Mesothelial cell of epicardium (in vitro differentiated cells): ENCODE measurements around the gene ARHGEF17. TPM values are rescaled to one million over a fixed set of nuclear protein-coding genes. Genes with fewer than 3 reads are reported as not detected.

Experiments used
- DNase-seq, 2 experiments: peaks; one replicate each; pipeline ENCODE4 v3.0.0; 2021; ENCODE audit warnings: low spot score in 2 of 2; ENCODE audit not compliant: unreplicated experiment in 2 of 2
- H3K27ac Mint-ChIP-seq: 2 replicates; pipeline ENCODE4 v1.8.0; 2021; ENCODE audit warnings: mixed read lengths
- H3K27me3 Mint-ChIP-seq: 2 replicates; pipeline ENCODE4 v1.8.0; 2021; ENCODE audit warnings: low read depth, mixed read lengths
- H3K36me3 Mint-ChIP-seq: 2 replicates; pipeline ENCODE4 v1.8.0; 2021; ENCODE audit warnings: mixed read lengths
- H3K4me1 Mint-ChIP-seq: 2 replicates; pipeline ENCODE4 v1.8.0; 2021; ENCODE audit warnings: mixed read lengths
- H3K4me3 Mint-ChIP-seq: 2 replicates; pipeline ENCODE4 v1.8.0; 2021; ENCODE audit warnings: mild to moderate bottlenecking, moderate library complexity, mixed read lengths
- H3K9me3 Mint-ChIP-seq: 2 replicates; pipeline ENCODE4 v1.8.0; 2021; ENCODE audit warnings: mixed read lengths
- CTCF ChIP-seq: fragments of 200-600 bp; sonication (generic); IDR thresholded peaks from one replicate; pipeline ENCODE4 v1.5.0; 2021; ENCODE audit warnings: antibody characterized with exemption; ENCODE audit not compliant: unreplicated experiment
- total RNA-seq: library from RNA; stranded (reverse); gene quantifications from 3 replicates; pipeline ENCODE4 v1.2.1, GENCODE V29; 2021

ARHGEF17 gene
- total RNA-seq, 1 donor from 2014 or later = 150 TPM

- H3K4me1 Mint-ChIP-seq = peaks cover 20% of the 10 kb centered on the region
Measured at GRCh38 chr11:73284106-73284505, 24.0 kb upstream of the ARHGEF17 start.

GRCh38 chr11:73285721-73286120 lies 22.4 kb upstream of the ARHGEF17 start:
- no peak for DNase-seq
- H3K27ac Mint-ChIP-seq = no peak overlapping the region
- H3K4me1 Mint-ChIP-seq = peaks cover 25% of the 10 kb centered on the region
- TF ChIP-seq CTCF = no peak
- H3K27me3 Mint-ChIP-seq = no peaks in the 10 kb centered on the region
- H3K9me3 Mint-ChIP-seq = no peaks in the 10 kb centered on the region
- H3K36me3 Mint-ChIP-seq = no peaks in the 10 kb centered on the region
- no peak overlapping the region for H3K4me3 Mint-ChIP-seq

More at GRCh38 chr11:73284106-73284505, 24.0 kb upstream of the ARHGEF17 start:
- DNase-seq = no peak
- no peaks in the 10 kb centered on the region for H3K27me3 Mint-ChIP-seq
- H3K9me3 Mint-ChIP-seq = no peaks in the 10 kb centered on the region
- H3K27ac Mint-ChIP-seq = no peak overlapping the region
- no peak for TF ChIP-seq CTCF
- no peaks in the 10 kb centered on the region for H3K36me3 Mint-ChIP-seq
- H3K4me3 Mint-ChIP-seq = no peak overlapping the region

- Mint-ChIP-seq H3K4me1 (peaks cover 25% of the 10 kb centered on the region), H3K4me3 (no peak overlapping the region), H3K36me3 (no peaks in the 10 kb centered on the region), H3K27ac (no peak overlapping the region), H3K9me3 (no peaks in the 10 kb centered on the region), H3K27me3 (no peaks in the 10 kb centered on the region)
- no peak for DNase-seq
- no peak for TF ChIP-seq CTCF
Measured at GRCh38 chr11:73286240-73286810, 21.8 kb upstream of the ARHGEF17 start.

DNA sequence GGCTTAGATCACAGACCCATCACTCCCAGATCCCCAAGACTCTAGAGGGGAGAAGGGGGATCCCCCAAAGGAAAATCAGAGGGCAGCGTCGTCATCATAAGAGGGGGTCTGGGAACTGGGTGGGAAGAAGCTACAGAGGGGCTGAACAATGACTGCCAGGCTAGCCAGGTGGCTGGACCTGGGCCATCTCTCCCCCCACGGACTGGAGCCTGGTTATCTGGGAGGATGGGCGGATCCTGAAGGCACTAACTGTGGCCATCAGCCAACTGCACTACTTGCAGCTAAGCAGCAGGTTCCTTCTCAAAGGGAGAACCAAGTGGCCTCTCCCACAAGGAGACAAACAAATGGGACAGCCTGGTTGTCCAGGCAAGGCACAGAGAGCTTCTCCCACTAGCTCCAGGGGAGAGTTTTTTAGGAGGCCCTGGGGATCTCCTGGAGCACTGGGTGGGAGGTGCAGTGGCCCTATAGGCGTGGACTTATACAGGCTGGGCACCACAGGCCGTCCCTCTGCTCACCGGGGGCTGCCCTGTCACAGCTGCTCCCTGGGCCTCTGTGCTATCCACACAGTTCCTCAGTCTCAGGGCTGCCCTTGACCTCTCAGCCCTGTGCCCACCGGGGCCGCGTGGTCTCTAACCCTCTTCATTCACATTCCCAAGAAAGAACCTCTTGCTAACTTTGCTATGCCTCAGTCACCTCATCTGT lies 20.5 kb upstream of the ARHGEF17 start:
- H3K27ac Mint-ChIP-seq = peak overlapping the region; percentile 25
- no peak for DNase-seq
- H3K27me3 Mint-ChIP-seq = no peaks in the 10 kb centered on the region
- H3K36me3 Mint-ChIP-seq = no peaks in the 10 kb centered on the region
- TF ChIP-seq CTCF = no peak
- no peaks in the 10 kb centered on the region for H3K9me3 Mint-ChIP-seq
- peaks cover 27% of the 10 kb centered on the region for H3K4me1 Mint-ChIP-seq
- H3K4me3 Mint-ChIP-seq = no peak overlapping the region

- Mint-ChIP-seq H3K9me3 (no peaks in the 10 kb centered on the region), H3K36me3 (no peaks in the 10 kb centered on the region), H3K4me1 (peaks cover 31% of the 10 kb centered on the region), H3K27me3 (no peaks in the 10 kb centered on the region), H3K27ac (no peak overlapping the region), H3K4me3 (no peak overlapping the region)
- no peak for TF ChIP-seq CTCF
- DNase-seq = no peak
Measured at GRCh38 chr11:73288192-73288872, 19.7 kb upstream of the ARHGEF17 start.
